Nephron (organoid): ENCODE data around the gene SPATA2.
"Not testable (repeated sequence)": the region's sequence is repeated elsewhere in the genome, so short reads cannot be mapped to it uniquely, and the experiment has no call there.

Source experiments
- H3K27ac Mint-ChIP-seq, 3 experiments: 2 replicates each; pipeline ENCODE4 v1.8.0; 2020; ENCODE audit warnings: mixed read lengths in 3 of 3, mild to moderate bottlenecking in 2 of 3, moderate library complexity in 1 of 3
- H3K27me3 Mint-ChIP-seq: 2 replicates; pipeline ENCODE4 v1.8.0; 2021; ENCODE audit warnings: low read depth, mild to moderate bottlenecking, moderate library complexity, mixed read lengths
- H3K36me3 Mint-ChIP-seq: 2 replicates; pipeline ENCODE4 v1.8.0; 2020; ENCODE audit warnings: low read depth, mixed read lengths
- H3K4me1 Mint-ChIP-seq: 2 replicates; pipeline ENCODE4 v1.8.0; 2020; ENCODE audit warnings: mixed read lengths
- H3K4me3 Mint-ChIP-seq, 3 experiments: 2 replicates each; pipeline ENCODE4 v1.8.0; 2020; ENCODE audit warnings: mild to moderate bottlenecking in 3 of 3, mixed read lengths in 3 of 3, moderate library complexity in 2 of 3
- H3K9me3 Mint-ChIP-seq: 2 replicates; pipeline ENCODE4 v1.8.0; 2020; ENCODE audit warnings: mixed read lengths
- TF ChIP-seq, protein P1 (sequence below), 3 experiments: fragments of 200-600 bp; sonication (generic); IDR thresholded peaks; one replicate each; pipeline ENCODE4 v1.5.0; 2021; ENCODE audit warnings: antibody characterized with exemption in 3 of 3; ENCODE audit not compliant: unreplicated experiment in 3 of 3

SPATA2 gene

DNA sequence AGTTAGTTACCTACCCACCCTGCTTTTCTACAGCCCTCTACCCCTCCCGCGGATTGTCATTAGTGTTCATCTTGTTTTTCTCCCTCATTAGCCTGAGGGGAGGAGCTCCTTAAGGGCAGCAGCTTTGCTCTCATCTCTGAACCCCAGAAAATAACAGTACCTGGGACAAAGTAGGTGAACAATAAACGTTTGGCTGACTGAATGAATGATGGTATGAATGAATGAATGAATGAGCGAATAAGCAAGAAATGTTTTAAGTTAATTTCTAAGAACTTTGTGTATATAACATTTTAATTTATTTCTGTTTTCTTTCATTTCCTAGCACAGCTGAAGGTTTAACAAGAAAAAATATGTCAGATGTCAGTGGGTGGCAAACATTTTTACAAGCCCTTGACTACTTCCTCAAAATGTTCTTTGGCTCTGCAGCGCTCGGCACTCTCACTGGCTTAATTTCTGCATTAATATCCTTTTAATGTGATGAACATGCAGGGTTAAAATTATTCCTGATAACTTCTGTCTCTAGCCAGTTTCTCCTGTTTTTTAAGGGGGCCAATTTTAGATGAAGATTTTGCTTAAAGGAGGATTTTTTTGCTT lies 52.6 kb downstream of the SPATA2 start:
- Mint-ChIP-seq H3K9me3 (no peaks in the 10 kb centered on the region), H3K27ac (no peak overlapping the region), H3K27me3 (no peaks in the 10 kb centered on the region), H3K4me1 (peaks cover 14% of the 10 kb centered on the region), H3K36me3 (peaks cover 10% of the 10 kb centered on the region), H3K4me3 (no peak overlapping the region)
- TF ChIP-seq, protein P1, sequence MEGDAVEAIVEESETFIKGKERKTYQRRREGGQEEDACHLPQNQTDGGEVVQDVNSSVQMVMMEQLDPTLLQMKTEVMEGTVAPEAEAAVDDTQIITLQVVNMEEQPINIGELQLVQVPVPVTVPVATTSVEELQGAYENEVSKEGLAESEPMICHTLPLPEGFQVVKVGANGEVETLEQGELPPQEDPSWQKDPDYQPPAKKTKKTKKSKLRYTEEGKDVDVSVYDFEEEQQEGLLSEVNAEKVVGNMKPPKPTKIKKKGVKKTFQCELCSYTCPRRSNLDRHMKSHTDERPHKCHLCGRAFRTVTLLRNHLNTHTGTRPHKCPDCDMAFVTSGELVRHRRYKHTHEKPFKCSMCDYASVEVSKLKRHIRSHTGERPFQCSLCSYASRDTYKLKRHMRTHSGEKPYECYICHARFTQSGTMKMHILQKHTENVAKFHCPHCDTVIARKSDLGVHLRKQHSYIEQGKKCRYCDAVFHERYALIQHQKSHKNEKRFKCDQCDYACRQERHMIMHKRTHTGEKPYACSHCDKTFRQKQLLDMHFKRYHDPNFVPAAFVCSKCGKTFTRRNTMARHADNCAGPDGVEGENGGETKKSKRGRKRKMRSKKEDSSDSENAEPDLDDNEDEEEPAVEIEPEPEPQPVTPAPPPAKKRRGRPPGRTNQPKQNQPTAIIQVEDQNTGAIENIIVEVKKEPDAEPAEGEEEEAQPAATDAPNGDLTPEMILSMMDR (IDR thresholded peaks at IDR 0.05; ENCODE audit: unreplicated experiment in 3 of 3) = no peak

DNA sequence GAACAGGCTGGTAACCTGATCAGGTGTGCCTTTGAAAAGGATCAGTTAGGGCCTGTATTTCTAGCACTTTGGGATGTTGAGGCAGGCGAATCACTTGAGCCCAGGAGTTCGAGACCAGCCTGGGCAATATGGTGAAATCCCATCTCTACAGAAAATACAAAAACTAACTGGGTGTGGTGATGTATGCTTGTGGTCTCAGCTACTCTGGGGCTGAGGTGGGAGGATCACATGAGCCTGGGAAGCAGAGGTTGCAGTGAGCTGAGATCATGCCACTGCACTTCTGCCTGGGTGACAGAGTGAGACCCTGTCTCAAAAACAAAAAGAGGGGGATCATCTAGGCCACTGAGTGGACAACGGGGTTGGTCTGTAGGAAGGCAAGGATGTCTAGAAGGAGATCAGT lies 54.1 kb downstream of the SPATA2 start:
- not testable (repeated sequence) for H3K27me3 Mint-ChIP-seq, H3K27ac Mint-ChIP-seq, H3K9me3 Mint-ChIP-seq, H3K4me3 Mint-ChIP-seq, H3K4me1 Mint-ChIP-seq
- peaks cover 17% of the 10 kb centered on the region for H3K36me3 Mint-ChIP-seq

DNA sequence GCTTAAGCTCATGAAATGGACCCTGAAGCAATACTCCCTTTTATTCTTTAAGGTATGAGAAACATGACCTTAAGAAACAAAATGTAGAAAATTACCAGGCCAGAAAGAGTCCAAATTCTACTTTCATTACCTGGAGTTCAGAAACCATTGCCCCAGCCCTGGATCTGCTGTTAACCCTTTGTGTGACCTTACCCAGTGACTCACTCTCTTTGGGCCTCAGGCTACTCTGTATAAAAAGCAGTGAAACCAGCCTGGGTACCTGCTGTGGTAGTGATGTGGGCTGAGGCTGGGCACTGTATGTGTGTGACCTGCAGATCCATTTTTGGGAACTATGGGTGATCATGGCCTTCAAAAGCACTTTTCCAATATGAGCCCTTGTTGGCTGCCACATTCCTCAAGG lies 55.5 kb downstream of the SPATA2 start:
- TF ChIP-seq, protein P1 (IDR thresholded peaks at IDR 0.05; ENCODE audit: unreplicated experiment in 3 of 3) = no peak
- Mint-ChIP-seq H3K4me1 (no peaks in the 10 kb centered on the region), H3K27ac (peak overlapping the region in 1 of 3 experiments; percentile 61), H3K27me3 (no peaks in the 10 kb centered on the region), H3K4me3 (no peak overlapping the region), H3K9me3 (no peaks in the 10 kb centered on the region), H3K36me3 (peaks cover 20% of the 10 kb centered on the region)

DNA sequence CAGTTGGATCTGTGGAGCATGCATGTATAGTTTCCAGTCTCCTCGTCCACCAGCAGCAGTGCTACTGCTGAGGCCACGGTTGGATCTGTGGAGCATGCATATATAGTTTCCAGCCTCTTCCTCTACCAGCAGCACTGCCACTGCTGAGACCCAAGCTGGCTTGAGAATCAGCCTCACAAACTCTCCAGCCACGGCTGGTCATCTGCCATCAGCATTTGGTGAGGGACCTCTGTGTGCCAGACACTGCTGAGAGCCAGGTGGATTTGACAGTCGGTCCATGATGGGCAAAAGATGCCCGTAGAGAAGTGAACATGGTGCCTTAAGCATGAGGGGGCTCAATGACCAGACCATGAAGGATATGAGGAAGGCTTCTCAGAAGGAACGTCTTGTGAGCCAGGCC lies 56.3 kb downstream of the SPATA2 start:
- Mint-ChIP-seq H3K27ac (no peak overlapping the region), H3K36me3 (peaks cover 17% of the 10 kb centered on the region), H3K9me3 (no peaks in the 10 kb centered on the region), H3K4me1 (no peaks in the 10 kb centered on the region), H3K4me3 (no peak overlapping the region), H3K27me3 (no peaks in the 10 kb centered on the region)
- TF ChIP-seq, protein P1 (IDR thresholded peaks at IDR 0.05; ENCODE audit: unreplicated experiment in 3 of 3) = no peak

DNA sequence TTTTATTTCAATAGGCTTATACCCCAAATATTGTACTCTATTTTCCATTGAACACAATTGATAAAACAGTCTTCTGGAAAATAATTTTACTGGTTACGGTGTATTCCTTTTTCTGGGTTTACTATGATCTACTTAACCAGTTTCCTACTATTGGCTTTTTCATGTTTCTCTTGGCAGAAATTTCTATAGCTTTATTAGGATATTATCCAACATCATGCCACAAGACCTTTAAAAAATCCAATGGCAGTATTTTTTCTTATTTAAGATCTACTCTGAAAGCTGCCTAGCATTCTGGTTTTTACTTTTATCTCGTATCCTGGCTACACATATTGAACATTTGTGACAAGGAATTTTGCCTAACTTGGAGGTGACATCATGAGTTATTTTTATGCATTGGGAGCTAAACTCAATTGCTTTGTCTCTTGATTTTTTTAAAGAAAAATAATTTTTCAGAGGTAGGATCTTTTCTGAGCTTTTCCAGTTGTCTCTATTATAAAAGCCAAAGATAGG lies 57.2 kb downstream of the SPATA2 start:
- Mint-ChIP-seq H3K9me3 (no peaks in the 10 kb centered on the region), H3K4me1 (no peaks in the 10 kb centered on the region)

DNA sequence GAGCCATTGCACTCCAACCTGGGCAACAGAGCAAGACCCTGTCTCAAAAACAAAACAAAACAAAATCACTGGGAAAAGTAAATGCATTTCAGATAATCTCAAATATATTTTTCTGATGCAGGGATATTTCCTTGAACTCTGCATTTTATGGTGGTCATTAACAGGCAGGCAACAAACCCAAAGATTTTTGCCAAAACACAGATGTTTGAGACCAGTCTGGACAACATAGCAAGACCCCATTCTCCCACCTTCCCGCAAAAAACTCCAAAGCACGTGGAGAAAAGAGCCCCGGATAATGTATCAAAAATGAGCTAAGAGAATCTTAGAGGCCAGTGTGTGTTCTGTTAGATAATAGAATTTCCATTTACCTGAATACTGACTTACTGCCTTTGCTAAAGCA lies 58.4 kb downstream of the SPATA2 start:
- Mint-ChIP-seq H3K4me1 (no peaks in the 10 kb centered on the region), H3K36me3 (peaks cover 17% of the 10 kb centered on the region)

More for the DNA sequence above, 57.2 kb downstream of the SPATA2 start:
- H3K36me3 Mint-ChIP-seq = peaks cover 17% of the 10 kb centered on the region
- H3K27ac Mint-ChIP-seq = no peak overlapping the region
- TF ChIP-seq, protein P1 (IDR thresholded peaks at IDR 0.05; ENCODE audit: unreplicated experiment in 3 of 3) = no peak
- no peaks in the 10 kb centered on the region for H3K27me3 Mint-ChIP-seq
- H3K4me3 Mint-ChIP-seq = no peak overlapping the region

More for the DNA sequence above, 58.4 kb downstream of the SPATA2 start:
- H3K27me3 Mint-ChIP-seq = no peaks in the 10 kb centered on the region
- H3K9me3 Mint-ChIP-seq = no peaks in the 10 kb centered on the region
- no peak overlapping the region for H3K4me3 Mint-ChIP-seq
- H3K27ac Mint-ChIP-seq = no peak overlapping the region
- TF ChIP-seq, protein P1 (IDR thresholded peaks at IDR 0.05; ENCODE audit: unreplicated experiment in 3 of 3) = no peak
